HG02938 (cell line): ENCODE results near the gene EHBP1.

Experiments
- ATAC-seq: cut with Tn5 transposase; IDR thresholded peaks from one replicate; pipeline ENCODE4 v1.9.1; 2021; ENCODE audit warnings: mild to moderate bottlenecking, moderate library complexity; ENCODE audit not compliant: unreplicated experiment

Gene EHBP1

DNA sequence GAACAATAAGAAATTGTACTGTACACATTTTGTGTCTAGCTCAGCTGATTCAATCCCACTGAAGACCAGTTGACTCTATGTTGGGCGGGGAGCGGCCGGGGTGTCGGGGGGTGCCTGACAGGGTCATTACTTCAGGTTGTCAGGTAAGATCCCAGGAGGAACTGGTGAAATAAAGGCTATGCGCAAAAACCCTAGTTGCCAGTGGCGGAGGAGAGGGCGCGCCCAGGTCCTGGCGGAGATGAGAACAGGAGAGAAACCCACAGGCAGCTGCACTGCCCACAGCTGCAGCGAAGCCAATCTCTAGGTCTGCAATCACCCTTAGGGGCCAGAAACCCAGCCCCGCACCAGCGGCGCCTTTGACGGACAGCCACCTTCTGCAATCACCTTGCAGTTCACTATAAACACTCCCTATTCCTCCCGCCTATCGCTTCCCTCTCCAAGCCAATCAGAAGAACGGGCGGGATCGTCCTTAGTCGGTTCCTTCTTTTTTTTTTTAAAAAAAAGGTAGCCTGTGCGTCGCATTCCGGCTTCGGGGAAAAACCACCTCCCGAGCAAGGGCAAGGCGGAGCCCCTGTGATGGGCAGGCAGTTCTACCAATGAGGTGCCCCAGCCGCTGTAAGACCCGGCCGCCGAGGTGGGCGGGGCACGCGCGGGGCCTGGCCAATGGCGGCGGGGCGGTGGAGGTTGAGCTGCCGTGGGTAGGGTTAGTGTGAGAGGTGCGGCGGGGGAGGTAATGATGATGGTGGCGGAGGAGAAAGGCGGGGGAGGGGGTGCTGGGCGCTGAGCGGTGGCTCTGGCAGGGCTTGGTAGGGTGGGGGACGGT, at the start of gene EHBP1:
Gene EHBP1 (plus strand): TSS at position 707 of the 823 bp plus-strand sequence. CDS start 1,479 bp downstream, outside the sequence.
- ATAC-seq, result peak; percentile 96

DNA sequence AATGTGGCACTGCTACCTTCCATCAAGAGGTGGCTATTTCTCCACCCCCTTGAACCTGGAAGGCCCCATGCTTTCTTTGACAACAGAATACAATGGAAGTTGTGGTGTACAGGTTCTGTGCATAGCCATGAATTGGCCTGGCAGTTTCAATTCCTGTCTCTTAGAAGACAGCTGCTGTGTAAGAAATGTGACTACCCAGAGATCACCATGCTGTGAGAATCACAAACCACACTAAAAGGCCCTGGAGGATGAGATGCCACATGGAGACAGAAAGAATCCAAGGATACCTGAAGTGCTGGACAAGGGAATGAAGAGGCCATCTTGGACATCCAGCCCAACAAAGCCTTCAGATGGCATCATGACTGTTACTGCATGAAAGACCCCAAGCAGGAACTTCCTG, 47.7 kb upstream of the EHBP1 start:
- peak; percentile 48 for ATAC-seq

DNA sequence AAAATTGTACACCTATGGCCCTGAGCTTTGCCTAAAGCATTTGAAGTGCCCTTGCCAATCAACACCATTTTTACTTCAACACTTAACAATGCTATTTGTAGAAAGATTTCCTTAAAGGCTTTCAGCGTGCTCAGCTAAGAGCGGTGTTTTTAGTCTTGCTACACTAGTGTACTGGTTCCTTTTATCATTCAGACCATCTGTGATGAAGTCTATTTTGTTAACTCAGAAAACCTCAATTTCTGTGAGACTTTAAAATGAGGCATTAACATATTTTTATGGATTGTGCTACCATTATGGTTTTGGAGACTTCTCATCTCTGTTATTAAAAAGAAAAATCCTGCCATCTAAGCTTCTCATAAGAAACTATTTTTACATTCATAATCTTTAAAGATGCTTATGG, 46.6 kb upstream of the EHBP1 start:
- ATAC-seq, result no peak

DNA sequence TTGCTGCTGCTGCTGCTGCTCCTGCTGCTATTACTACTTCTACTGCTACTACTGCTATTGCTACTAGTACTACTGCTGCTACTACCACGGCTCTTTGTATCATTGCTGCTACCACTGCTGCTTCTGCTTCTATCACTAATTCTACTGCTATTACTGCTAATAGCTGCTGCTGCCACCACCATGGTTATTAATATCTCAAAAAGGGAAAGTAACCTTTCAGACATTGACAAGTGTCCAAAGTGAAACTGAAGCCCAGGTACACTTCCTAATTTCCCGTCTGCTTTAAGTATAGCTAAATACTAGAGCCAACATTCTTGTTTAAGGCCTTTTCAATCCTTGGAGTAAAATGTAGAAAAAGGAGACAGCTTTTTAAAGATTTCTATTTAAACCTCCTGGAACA, 45.4 kb upstream of the EHBP1 start:
- peak; percentile 80 for ATAC-seq

DNA sequence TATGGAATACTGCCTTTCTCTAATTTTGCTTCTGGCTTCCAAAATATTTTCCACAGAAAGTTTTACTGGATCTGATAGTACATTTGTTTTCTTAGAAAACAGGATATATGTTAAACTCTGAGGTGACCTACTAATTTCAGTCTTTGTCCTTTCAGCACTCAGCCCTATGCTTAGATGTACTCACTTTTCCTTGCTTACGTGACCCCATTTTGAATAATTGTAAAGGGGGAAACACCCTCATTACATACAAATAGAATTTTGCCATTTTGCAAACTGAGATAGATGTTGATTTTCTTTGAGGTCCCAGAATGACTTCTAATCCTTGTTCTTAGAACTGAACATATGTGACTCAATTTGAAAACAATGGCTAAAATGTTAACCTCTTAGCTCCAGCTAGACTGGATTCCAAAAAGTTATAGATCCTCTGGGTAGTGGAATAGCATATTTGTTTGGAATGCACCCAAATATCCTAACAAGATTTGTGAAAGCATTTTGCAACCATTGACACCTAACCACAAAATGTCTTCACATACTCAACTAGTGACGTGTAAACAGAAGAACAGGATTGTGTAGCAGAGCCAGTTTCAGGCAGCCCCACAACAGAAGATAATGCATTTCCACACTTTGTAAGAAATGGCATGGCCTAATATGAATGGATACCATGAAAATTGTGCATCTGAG, 44.8 kb upstream of the EHBP1 start:
- ATAC-seq, result no peak

DNA sequence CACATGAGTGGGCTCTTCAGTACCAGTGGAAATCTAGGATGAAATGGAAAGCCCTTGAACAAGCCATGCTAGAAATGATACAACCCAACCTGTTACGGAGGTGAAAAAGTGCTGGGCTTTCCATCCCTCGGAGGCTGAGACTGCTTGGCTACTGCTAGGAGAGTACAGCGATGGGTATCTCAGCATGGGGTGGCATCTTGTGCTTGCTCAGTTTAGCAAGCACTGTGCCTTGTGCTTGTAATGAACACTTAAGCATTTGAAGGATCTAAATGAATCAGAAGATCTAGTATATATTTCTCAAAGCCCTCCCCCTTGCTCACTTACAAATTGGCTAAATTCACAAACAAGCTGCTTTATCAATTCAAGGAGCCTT, 44.3 kb upstream of the EHBP1 start:
- no peak for ATAC-seq

DNA sequence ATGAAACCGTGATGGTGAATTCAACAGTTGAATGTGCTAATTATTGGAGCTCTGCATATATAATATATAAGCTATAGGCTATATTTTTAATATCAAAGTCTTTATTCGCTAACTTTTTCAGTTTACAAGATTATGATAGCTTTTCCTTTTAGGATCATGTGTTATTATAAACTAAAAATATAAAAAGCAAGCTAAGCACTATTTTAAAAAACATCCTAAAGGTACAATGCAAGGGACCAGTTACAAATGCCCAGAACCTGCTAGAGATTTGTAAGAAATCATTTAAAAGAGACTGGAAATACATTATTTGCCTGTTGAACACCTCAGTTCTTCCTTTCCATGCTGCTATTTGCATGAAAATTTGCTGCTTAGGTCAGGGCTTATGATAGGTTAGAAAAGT, 43.4 kb upstream of the EHBP1 start:
- no peak for ATAC-seq

DNA sequence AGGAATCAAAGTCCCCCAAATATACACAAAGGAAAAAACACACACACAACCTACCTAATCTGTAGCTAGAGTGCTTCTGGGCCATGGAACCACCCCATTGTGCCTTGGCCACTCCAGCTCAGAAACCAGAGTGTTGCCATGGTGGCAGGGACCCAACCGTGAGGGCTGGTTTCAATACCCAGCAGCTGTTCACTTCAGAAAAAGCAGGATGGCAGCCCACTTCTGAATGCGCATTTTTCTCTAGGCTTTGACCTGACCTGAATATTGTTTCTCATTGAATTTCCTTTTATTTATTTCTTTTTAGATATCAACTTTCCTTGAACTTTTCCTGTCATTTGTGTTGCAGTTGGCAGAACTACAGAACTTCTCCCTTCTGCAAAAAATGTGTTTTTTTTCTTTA, 43.0 kb upstream of the EHBP1 start:
- ATAC-seq, result no peak

DNA sequence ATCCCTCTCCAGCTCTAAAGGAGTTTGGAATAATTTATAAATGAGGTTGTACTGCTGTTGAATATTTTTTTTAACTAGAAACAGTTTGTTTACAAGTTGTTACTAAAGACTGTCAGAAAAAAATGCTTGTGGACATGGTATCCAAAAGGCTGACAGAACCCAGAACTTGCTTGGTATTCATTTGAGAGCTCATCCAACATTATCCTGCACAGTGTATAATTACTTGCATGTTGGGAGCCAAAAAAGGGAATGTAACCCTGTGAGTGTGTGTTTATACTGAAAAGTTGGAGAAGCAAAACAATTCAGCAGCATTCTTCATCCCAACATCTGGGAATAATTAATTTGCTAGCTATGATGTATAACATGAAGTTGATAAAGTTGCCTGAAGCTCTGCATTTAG, 42.1 kb upstream of the EHBP1 start:
- ATAC-seq, result no peak

DNA sequence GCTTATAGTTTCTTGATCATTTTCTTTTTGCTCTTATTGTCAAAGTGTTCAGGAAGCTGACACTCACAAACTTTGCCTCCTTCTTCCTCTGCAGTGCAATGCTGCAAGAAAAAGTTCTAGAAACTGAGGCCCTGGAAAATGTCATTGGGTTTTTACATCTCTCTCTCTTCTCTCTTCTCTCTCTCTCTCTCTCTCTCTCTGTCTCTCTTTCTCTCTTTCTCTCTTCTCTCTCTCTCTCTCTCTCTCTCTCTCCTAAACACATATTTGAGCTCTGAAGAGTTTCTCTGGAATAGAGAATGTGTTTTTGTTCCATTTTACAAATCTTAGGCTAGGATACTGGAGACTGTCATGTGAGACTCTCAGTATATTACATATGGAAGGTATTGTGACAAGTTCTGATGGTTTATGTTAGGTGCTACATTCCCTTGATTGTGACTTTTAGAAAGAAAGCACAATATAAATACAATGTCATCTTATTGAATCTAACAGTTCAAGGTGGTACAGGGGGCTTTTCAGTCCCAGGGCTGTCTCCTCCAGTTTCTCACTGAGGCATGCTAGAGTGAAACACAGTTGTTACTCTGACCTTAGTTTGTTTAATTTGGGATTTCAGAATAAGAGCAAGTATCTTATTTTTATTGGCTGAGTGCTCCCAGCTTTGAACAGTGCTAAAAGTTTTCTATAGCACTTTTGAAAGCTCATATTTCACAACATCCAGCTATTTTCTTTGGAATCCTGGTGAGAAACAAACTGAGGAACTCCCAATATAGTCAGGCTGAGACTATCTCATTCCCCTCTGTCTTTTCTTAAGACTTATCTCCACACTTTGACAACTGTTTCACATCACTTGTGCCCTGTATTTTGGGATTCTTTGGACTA, 41.4 kb upstream of the EHBP1 start:
- no peak for ATAC-seq

DNA sequence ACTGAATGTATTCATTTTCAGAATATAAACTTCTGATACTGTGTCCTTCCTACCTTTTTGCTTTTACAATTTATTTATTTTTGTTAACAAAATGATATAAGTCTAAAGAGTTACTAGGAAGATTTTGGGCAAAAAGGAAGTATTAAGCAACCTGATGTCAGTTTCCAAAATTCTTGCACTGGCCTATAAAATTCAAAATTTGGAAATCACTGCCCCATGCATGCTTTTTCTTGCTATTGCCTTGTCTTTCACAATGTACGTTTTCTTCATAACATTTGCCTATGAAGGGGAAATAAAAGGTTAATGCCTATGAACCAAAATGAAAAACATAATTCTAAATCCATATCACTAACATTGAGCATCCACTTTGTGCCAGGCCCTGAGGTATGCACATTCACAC, 40.1 kb upstream of the EHBP1 start:
- ATAC-seq, result no peak

DNA sequence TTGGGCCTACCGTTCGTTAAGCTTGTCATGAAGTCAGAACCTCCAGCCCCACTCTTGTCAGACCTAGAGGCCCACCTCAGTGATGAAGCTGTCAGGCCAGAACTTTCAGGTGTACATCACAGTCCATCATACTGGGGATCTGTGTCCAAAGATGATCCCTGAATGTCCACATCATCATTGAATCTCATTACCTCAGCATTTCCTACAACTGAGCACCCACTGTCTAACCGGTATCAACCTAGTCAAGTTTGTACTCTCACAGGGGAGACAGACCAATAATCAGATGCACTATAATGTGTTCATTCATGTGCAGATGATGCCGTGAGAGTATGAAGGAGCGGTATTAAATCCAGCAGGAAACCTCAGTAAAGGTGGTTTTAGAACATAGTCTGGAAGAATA, 36.3 kb upstream of the EHBP1 start:
- ATAC-seq, result no peak

DNA sequence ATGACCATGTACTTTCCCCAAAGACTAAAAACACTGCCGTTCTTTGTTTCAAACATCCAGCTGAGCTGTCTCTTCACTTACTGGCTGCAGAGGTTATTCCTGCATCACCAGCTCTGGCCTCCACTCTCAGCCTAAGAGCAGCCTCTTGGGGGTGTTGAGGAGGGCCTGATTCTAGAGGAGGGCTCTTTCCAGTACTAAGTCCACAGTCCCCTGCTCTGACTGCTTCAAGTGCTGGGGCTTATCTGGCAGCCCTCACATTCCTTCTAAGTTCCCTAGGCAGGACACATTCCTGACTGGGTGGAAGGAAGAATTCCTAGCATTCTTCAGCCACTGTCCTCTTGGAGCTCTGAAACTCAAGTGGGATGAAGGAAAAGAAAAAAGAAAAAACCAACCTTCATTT, 32.9 kb upstream of the EHBP1 start:
- ATAC-seq, result no peak

DNA sequence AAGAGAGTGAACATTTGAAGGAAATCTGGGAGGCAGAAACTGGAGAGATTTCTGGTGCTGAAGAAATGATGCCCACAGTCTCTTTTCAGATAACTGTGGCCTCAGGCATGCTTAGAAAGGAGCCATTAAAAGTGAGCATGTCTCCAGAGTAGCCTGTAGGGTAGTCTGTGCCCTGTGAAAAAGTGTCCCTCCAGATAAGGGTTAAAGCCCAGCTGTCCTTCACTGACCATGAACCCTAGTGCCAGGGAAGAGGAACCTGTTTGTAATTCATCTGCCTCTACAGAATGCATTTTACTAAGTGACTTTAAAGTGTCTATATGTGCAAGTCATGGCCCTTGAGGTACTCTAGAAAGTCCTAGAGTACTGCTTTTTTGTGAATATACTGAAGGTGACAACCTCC, 30.5 kb upstream of the EHBP1 start:
- no peak for ATAC-seq

DNA sequence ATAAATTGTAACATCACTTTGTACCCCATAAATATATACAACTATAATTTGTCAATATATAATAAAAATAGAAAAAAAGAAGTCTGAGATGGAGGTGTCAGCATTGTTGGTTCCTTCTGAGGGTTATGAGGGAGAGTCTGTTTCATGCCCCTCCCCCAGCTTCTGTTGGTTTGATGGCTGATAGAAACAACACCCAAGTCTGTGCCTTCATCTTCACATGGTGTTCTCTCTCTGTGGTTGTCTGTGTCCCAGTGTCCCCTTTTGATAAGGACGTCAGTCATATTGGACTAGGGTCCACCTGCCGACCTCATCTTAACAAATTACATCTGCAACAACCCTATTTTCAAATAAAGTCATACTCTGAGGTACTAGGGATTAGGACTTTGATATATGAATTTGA, 20.3 kb upstream of the EHBP1 start:
- ATAC-seq, result no peak

DNA sequence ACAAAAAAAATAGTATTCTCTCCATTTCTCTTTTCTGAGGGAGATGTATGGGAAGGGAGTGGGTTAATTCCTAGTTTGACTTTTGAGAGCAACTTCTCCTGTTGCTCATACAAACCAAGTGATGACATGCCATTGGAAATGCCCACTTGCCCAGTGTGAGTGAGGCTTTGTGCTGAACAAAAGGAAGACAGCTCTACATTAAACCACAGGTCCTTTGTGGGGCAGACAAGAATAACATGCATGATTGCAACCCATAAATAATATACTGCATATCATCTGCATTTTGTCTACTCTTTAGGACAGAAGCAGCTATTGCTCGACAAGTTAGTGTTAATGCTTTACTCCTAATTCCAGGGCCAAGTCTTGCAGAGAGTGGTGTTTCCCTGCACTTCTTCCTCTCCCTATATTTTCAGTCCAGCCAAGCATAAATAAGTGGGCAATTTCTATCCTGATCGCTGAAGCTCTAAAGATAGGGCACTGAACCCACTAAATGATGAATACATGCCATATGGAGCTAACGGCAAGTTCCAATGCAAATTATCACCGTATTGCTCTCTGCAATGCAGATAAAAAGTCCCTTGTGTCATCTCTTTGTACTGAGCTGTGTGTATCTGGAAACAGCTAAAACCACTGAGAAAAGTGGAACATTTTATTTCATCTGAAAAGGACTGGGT, 19.4 kb upstream of the EHBP1 start:
- no peak for ATAC-seq

DNA sequence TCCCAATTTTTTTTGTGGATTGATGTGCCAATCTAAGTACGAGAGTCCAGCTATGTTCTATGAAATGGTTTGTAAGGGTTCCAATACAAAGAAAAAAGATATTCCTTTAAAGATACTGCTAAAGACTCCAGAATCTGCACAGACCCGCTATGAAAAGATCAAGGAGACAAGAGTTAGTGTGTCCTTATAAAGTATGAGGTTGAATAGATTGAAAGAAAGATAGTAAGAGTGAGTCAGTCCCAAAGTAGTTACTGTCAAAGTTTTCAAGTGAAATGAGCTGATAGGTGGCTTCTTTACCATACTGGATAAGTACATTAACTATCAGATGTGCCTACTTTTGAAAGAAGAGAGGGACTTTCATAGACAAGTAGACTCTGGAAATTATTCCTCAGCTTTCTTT, 17.9 kb upstream of the EHBP1 start:
- no peak for ATAC-seq

DNA sequence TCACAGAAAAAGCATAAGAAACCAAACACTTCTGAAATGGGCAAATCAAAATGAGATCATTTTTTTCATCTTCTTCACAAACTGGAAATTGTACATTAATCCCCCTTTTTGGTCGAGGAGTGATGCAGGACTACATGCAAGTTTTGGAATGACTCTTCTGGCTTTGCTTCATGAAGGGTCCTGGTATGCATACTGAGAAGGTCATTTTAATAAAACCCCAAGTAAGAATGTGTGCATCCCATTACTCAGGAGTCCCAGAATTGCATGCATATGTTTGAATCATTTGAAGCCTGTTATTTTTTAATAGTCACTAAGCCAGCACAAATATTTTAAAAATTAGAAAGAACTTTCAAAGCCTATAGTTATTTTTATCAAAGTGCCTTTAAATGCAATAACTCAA, 16.7 kb upstream of the EHBP1 start:
- no peak for ATAC-seq

DNA sequence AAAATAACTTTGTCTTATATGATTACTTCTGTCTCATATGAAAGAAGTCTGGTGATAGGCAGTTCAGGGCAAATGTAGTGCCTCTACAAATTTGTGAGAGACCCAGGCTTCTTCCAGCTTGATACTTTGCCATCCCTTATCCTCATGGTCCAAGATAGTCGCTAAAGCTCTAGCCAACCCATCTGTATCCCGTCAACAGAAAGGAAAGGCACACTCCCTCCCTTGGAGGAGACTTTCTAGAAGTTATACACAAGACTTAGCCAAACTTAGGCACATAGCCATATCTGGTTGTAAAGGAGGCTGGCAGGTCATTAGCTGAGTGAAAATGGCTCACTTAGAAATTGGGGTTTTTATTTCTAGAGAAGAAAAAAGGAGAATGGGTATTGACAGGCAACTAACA, 14.3 kb upstream of the EHBP1 start:
- ATAC-seq, result no peak

DNA sequence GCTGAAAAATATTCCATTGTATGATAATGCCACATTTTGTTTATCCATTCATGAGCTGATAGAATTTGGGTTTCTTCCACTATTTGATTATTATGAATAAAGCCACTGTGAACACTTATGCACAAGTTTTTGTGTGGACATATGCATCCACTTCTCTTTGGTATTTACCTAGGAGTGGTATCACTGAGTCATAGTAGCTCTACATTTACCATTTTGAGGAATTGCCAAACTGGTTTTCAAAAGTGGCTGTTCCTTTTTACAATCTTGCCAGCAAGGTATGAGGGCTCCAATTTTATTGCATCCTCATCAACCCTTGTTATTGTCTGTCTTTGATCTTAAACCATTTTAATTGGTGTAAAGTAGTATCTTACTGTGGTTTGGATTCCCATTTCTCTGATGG, 13.3 kb upstream of the EHBP1 start:
- no peak for ATAC-seq

DNA sequence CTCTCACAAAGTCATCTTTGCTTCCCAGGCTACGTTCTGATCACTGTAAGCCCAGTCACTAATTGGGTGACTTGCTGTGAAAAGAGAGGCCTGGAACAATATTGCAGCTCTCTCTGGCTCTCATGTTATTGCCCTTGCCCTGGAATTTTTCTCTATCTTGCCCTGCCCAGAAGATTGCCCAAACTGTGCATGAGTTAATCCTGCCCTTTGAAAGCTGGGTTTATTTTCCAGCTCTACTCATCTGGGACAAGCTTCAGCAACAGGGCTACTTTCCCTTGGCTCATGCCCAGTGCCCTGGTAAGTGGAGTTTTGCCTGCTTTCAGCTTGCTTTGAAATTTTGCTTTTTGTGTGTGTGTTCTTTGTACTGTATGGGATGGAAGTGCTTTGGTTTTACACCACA, 6.9 kb upstream of the EHBP1 start:
- no peak for ATAC-seq
